ENCODE measurements around the gene PIGK.

The PIGK gene

GRCh38 chr1:77245830-77246229 is 26.6 kb upstream of the PIGK start:
- no peaks in the 10 kb centered on the region for H3K9me3 ChIP-seq (ENCODE audit: control insufficient read depth, insufficient read depth, low read depth, low read length)
- no peak overlapping the region for H3K4me3 ChIP-seq (ENCODE audit: low read depth, low read length)
- no peaks in the 10 kb centered on the region for H3K36me3 ChIP-seq (ENCODE audit: control insufficient read depth in 2 of 2, insufficient read depth in 1 of 2, low read length in 2 of 2)
- CTCF ChIA-PET: interaction anchor here (0.6 kb wide), 1 partner anchor 169 kb away, joined by 3 read pairs; no protein-coding TSS in a partner anchor
- no peaks in the 10 kb centered on the region for H3K4me1 ChIP-seq (ENCODE audit: control insufficient read depth, insufficient read depth, low read length)
- POLR2A ChIA-PET: no interaction called here
- no peak for TF ChIP-seq ZNF544 (tag by site-specific recombination; IDR thresholded peaks at IDR 0.05)
- TF ChIP-seq MYNN (tag by site-specific recombination; IDR thresholded peaks at IDR 0.05; ENCODE audit: borderline replicate concordance): no peak
- no peak for TF ChIP-seq ZIC2 (tag by site-specific recombination; IDR thresholded peaks at IDR 0.05)
- no peak for TF ChIP-seq AEBP2 (tag by site-specific recombination; IDR thresholded peaks at IDR 0.05; ENCODE audit: borderline replicate concordance)
- H3K27ac ChIP-seq (ENCODE audit: extremely low read depth, low read depth, low read length): no peak overlapping the region

- Histone ChIP-seq H3K4me1 (ENCODE audit: control insufficient read depth, insufficient read depth, low read length) (no peaks in the 10 kb centered on the region), H3K9me3 (ENCODE audit: control insufficient read depth, insufficient read depth, low read depth, low read length) (no peaks in the 10 kb centered on the region), H3K36me3 (ENCODE audit: control insufficient read depth in 2 of 2, insufficient read depth in 1 of 2, low read length in 2 of 2) (no peaks in the 10 kb centered on the region), H3K4me3 (ENCODE audit: low read depth, low read length) (no peak overlapping the region), H3K27ac (ENCODE audit: extremely low read depth, low read depth, low read length) (no peak overlapping the region)
- POLR2A ChIA-PET: interaction anchor here (1.3 kb wide), 1 partner anchor 20 kb away, joined by 3 read pairs; the partner anchor contains the start of gene PIGK
- CTCF ChIA-PET: no interaction called here
- no peak for TF ChIP-seq SCRT2 (tag by site-specific recombination; IDR thresholded peaks at IDR 0.05)
- no peak for TF ChIP-seq ZFP69B (tag by site-specific recombination; IDR thresholded peaks at IDR 0.05)
- no peak for TF ChIP-seq ZNF2 (tag by site-specific recombination; IDR thresholded peaks at IDR 0.05)
- TF ChIP-seq ZSCAN30 (tag by site-specific recombination; IDR thresholded peaks at IDR 0.05): no peak
These were observed 20.1 kb upstream of the PIGK start for GRCh38 chr1:77239311-77239710.

GRCh38 chr1:77238462-77238861 is 19.2 kb upstream of the PIGK start:
- no peak for TF ChIP-seq ZNF324 (tag by site-specific recombination; IDR thresholded peaks at IDR 0.05)
- TF ChIP-seq ZNF354C (tag by site-specific recombination; IDR thresholded peaks at IDR 0.05; ENCODE audit: borderline replicate concordance, low read depth): no peak
- no peak for TF ChIP-seq PRDM1 (tag by site-specific recombination; IDR thresholded peaks at IDR 0.05)
- no peak for TF ChIP-seq ZNF148 (tag by site-specific recombination; IDR thresholded peaks at IDR 0.05; ENCODE audit: borderline replicate concordance)
- TF ChIP-seq ZNF624 (tag by site-specific recombination; IDR thresholded peaks at IDR 0.05): no peak
- TF ChIP-seq ZNF335 (tag by site-specific recombination; conservative IDR thresholded peaks at IDR 0.05): no peak
- no peak for TF ChIP-seq ZNF37A (tag by site-specific recombination; IDR thresholded peaks at IDR 0.05)
- TF ChIP-seq ZNF670 (tag by site-specific recombination; IDR thresholded peaks at IDR 0.05; ENCODE audit: low read depth): no peak
- TF ChIP-seq ZNF157 (tag by site-specific recombination; IDR thresholded peaks at IDR 0.05): no peak
- ChIA-PET POLR2A (interaction anchor here (1.3 kb wide), 1 partner anchor 19 kb away, joined by 3 read pairs; the partner anchor contains the start of gene PIGK), CTCF (interaction anchor here (0.7 kb wide), 1 partner anchor 936 kb away, joined by 3 read pairs; no protein-coding TSS in a partner anchor)
- no peaks in the 10 kb centered on the region for H3K36me3 ChIP-seq (ENCODE audit: control insufficient read depth in 2 of 2, insufficient read depth in 1 of 2, low read length in 2 of 2)
- no peak overlapping the region for H3K4me3 ChIP-seq (ENCODE audit: low read depth, low read length)
- H3K4me1 ChIP-seq (ENCODE audit: control insufficient read depth, insufficient read depth, low read length): no peaks in the 10 kb centered on the region
- no peaks in the 10 kb centered on the region for H3K9me3 ChIP-seq (ENCODE audit: control insufficient read depth, insufficient read depth, low read depth, low read length)
- no peak overlapping the region for H3K27ac ChIP-seq (ENCODE audit: extremely low read depth, low read depth, low read length)
